H1 (cell line): ENCODE data around the gene CELF6. TPM values are rescaled to one million over a fixed set of nuclear protein-coding genes. Genes with fewer than 3 reads are reported as not detected.

Experiments
- ATF3 ChIP-seq: IDR thresholded peaks from 2 replicates; pipeline ENCODE4 v1.6.1; 2011; ENCODE audit warnings: low read depth, mild to moderate bottlenecking, low read length; ENCODE audit not compliant: insufficient read depth
- CEBPB ChIP-seq: IDR thresholded peaks from 2 replicates; pipeline ENCODE4 v1.6.1; 2012; ENCODE audit warnings: low read depth, low read length
- EGR1 ChIP-seq: IDR thresholded peaks from 2 replicates; pipeline ENCODE4 v1.6.1; 2011; ENCODE audit warnings: low read depth, low read length, borderline replicate concordance
- RXRA ChIP-seq: IDR thresholded peaks from 2 replicates; pipeline ENCODE4 v1.6.1; 2011; ENCODE audit warnings: low read depth, mild to moderate bottlenecking, low read length, moderate library complexity; ENCODE audit not compliant: insufficient read depth
- YY1 ChIP-seq: IDR thresholded peaks from 2 replicates; pipeline ENCODE4 v1.6.1; 2011; ENCODE audit warnings: low read depth, mild to moderate bottlenecking, low read length
- polyA plus RNA-seq, 7 experiments: library from polyadenylated mRNA; depleted of rRNA in 3 of 7; stranded (reverse) in 5 of 7; unstranded in 2 of 7; fragments of >200 nt in 5 of 7; fragments of 200-250 nt in 2 of 7; gene quantifications; 1 replicate in 5 of 7; 2 replicates in 1 of 7; 4 replicates in 1 of 7; pipeline versions ENCODE4 v1.2.1 to v1.2.3, GENCODE V29; 2011 to 2013; ENCODE audit warnings: missing spikeins in 2 of 7, mixed read lengths in 2 of 7
- total RNA-seq: library from RNA; stranded (reverse); fragmentation: NEBNext Ultra II Directional; extraction: Animal tissue kit (Norgen Biotek cat#: 25700); gene quantifications from 2 replicates; pipeline ENCODE4 v1.2.1, GENCODE V29; 2021
- TF ChIP-seq, protein P1 (sequence below): fragments of 300-600 bp; sonication (generic); IDR thresholded peaks from 2 replicates; pipeline ENCODE4 v1.7.1; 2012; ENCODE audit warnings: low read length, moderate library complexity, mild to moderate bottlenecking, inconsistent platforms; ENCODE audit not compliant: insufficient replicate concordance

The CELF6 gene
- total and polyA plus RNA-seq, 2 of the 8 experiments (the other 6 are each of a cell fraction or from before 2014, with no cell fraction given): 0.09 to 0.19 TPM

DNA sequence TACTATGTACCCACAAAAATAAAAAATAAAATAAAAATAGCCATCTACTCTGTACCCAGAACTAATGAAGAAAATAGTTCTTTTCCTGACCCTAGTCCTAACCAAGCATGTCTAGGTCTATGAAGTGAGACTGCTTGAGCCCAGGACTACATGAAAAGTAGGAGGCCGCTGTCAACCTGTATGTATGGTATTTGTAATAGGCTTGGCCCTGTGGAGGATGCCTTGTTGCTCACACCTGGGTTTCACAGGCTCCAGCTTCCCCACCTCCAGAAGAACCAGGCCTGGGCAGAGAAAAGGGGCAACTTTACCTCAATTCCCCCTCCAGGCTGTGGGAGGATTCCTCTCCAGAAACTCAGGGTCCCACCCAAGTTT, 82.1 kb downstream of the CELF6 start (continued):
- TF ChIP-seq, protein P1, sequence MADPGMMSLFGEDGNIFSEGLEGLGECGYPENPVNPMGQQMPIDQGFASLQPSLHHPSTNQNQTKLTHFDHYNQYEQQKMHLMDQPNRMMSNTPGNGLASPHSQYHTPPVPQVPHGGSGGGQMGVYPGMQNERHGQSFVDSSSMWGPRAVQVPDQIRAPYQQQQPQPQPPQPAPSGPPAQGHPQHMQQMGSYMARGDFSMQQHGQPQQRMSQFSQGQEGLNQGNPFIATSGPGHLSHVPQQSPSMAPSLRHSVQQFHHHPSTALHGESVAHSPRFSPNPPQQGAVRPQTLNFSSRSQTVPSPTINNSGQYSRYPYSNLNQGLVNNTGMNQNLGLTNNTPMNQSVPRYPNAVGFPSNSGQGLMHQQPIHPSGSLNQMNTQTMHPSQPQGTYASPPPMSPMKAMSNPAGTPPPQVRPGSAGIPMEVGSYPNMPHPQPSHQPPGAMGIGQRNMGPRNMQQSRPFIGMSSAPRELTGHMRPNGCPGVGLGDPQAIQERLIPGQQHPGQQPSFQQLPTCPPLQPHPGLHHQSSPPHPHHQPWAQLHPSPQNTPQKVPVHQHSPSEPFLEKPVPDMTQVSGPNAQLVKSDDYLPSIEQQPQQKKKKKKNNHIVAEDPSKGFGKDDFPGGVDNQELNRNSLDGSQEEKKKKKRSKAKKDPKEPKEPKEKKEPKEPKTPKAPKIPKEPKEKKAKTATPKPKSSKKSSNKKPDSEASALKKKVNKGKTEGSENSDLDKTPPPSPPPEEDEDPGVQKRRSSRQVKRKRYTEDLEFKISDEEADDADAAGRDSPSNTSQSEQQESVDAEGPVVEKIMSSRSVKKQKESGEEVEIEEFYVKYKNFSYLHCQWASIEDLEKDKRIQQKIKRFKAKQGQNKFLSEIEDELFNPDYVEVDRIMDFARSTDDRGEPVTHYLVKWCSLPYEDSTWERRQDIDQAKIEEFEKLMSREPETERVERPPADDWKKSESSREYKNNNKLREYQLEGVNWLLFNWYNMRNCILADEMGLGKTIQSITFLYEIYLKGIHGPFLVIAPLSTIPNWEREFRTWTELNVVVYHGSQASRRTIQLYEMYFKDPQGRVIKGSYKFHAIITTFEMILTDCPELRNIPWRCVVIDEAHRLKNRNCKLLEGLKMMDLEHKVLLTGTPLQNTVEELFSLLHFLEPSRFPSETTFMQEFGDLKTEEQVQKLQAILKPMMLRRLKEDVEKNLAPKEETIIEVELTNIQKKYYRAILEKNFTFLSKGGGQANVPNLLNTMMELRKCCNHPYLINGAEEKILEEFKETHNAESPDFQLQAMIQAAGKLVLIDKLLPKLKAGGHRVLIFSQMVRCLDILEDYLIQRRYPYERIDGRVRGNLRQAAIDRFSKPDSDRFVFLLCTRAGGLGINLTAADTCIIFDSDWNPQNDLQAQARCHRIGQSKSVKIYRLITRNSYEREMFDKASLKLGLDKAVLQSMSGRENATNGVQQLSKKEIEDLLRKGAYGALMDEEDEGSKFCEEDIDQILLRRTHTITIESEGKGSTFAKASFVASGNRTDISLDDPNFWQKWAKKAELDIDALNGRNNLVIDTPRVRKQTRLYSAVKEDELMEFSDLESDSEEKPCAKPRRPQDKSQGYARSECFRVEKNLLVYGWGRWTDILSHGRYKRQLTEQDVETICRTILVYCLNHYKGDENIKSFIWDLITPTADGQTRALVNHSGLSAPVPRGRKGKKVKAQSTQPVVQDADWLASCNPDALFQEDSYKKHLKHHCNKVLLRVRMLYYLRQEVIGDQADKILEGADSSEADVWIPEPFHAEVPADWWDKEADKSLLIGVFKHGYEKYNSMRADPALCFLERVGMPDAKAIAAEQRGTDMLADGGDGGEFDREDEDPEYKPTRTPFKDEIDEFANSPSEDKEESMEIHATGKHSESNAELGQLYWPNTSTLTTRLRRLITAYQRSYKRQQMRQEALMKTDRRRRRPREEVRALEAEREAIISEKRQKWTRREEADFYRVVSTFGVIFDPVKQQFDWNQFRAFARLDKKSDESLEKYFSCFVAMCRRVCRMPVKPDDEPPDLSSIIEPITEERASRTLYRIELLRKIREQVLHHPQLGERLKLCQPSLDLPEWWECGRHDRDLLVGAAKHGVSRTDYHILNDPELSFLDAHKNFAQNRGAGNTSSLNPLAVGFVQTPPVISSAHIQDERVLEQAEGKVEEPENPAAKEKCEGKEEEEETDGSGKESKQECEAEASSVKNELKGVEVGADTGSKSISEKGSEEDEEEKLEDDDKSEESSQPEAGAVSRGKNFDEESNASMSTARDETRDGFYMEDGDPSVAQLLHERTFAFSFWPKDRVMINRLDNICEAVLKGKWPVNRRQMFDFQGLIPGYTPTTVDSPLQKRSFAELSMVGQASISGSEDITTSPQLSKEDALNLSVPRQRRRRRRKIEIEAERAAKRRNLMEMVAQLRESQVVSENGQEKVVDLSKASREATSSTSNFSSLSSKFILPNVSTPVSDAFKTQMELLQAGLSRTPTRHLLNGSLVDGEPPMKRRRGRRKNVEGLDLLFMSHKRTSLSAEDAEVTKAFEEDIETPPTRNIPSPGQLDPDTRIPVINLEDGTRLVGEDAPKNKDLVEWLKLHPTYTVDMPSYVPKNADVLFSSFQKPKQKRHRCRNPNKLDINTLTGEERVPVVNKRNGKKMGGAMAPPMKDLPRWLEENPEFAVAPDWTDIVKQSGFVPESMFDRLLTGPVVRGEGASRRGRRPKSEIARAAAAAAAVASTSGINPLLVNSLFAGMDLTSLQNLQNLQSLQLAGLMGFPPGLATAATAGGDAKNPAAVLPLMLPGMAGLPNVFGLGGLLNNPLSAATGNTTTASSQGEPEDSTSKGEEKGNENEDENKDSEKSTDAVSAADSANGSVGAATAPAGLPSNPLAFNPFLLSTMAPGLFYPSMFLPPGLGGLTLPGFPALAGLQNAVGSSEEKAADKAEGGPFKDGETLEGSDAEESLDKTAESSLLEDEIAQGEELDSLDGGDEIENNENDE: no peak
- TF ChIP-seq EGR1: no peak
- no peak for TF ChIP-seq YY1
- no peak for TF ChIP-seq ATF3
- TF ChIP-seq CEBPB: no peak
- no peak for TF ChIP-seq RXRA
